ENCODE data around the gene CAPN1.

GRCh38 chr11:65188486-65188885 is 6.8 kb downstream of the CAPN1 start:
- no peak for TF ChIP-seq CTCF (IDR thresholded peaks at IDR 0.05; ENCODE audit: low read length)
- TF ChIP-seq EZH2 (IDR thresholded peaks at IDR 0.05; ENCODE audit: borderline replicate concordance, low read length) = no peak
